HepG2 (cell line): ENCODE measurements around the gene PCGF5. TPM values are rescaled to one million over a fixed set of nuclear protein-coding genes. Genes with fewer than 3 reads are reported as not detected.

ENCODE experiments used
- BCL6 ChIP-seq: IDR thresholded peaks from 2 replicates; pipeline ENCODE4 v1.6.1; 2016; ENCODE audit warnings: missing genetic modification reagents, missing compliant biosample characterization
- CCAR2 ChIP-seq: fragments of 200-400 bp; formaldehyde crosslinking; optimal IDR thresholded peaks from 2 replicates; pipeline ENCODE3; 2018; ENCODE audit warnings: low read depth, mild to moderate bottlenecking, low read length, moderate library complexity
- DBP ChIP-seq: sonication (generic); formaldehyde crosslinking; IDR thresholded peaks from 2 replicates; pipeline ENCODE4 v1.4.0; 2020; ENCODE audit warnings: missing genetic modification reagents; ENCODE audit errors: not compliant biosample characterization
- DRAP1 ChIP-seq: IDR thresholded peaks from 2 replicates; pipeline ENCODE4 v1.6.1; 2016; ENCODE audit warnings: missing genetic modification reagents, missing compliant biosample characterization
- ERF ChIP-seq: IDR thresholded peaks from 2 replicates; pipeline ENCODE4 v1.6.1; 2018; ENCODE audit warnings: missing biosample characterization, missing genetic modification reagents
- FIP1L1 ChIP-seq: fragments of 200-400 bp; formaldehyde crosslinking; IDR thresholded peaks from 2 replicates; pipeline ENCODE4 v1.6.1; 2018; ENCODE audit warnings: low read depth, mild to moderate bottlenecking, low read length, moderate library complexity, borderline replicate concordance; ENCODE audit not compliant: insufficient read depth
- HIVEP1 ChIP-seq: sonication (generic); formaldehyde crosslinking; IDR thresholded peaks from 2 replicates; pipeline ENCODE4 v1.4.0; 2020; ENCODE audit warnings: mild to moderate bottlenecking, missing genetic modification reagents
- MXD3 ChIP-seq: IDR thresholded peaks from 2 replicates; pipeline ENCODE4 v1.6.1; 2016; ENCODE audit warnings: mild to moderate bottlenecking, missing biosample characterization, missing genetic modification reagents
- NCOR1 ChIP-seq: fragments of 200-600 bp; sonication (generic); IDR thresholded peaks from 2 replicates; pipeline ENCODE4 v1.7.0; 2017; ENCODE audit warnings: antibody characterized with exemption, low read length, borderline replicate concordance
- PCBP1 ChIP-seq: fragments of 200-400 bp; formaldehyde crosslinking; IDR thresholded peaks from 2 replicates; pipeline ENCODE4 v1.6.1; 2017; ENCODE audit warnings: mild to moderate bottlenecking, low read depth, low read length, borderline replicate concordance
- PHF8 ChIP-seq: sonication (generic); formaldehyde crosslinking; IDR thresholded peaks from 2 replicates; pipeline ENCODE4 v1.5.0; 2020; ENCODE audit warnings: missing genetic modification reagents
- SNRNP70 ChIP-seq: fragments of 200-400 bp; formaldehyde crosslinking; IDR thresholded peaks from 2 replicates; pipeline ENCODE4 v1.6.1; 2017; ENCODE audit warnings: mild to moderate bottlenecking, low read depth, low read length, moderate library complexity
- TFAP4 ChIP-seq: sonication (generic); IDR thresholded peaks from 2 replicates; pipeline ENCODE4 v1.6.1; 2016; ENCODE audit warnings: low read depth, borderline replicate concordance
- TFDP2 ChIP-seq: sonication (generic); formaldehyde crosslinking; IDR thresholded peaks from 2 replicates; pipeline ENCODE4 v1.4.0; 2020; ENCODE audit warnings: missing genetic modification reagents
- ZFP36L1 ChIP-seq: sonication (generic); formaldehyde crosslinking; IDR thresholded peaks from 2 replicates; pipeline ENCODE4 v1.8.0; 2022; ENCODE audit warnings: mild to moderate bottlenecking, missing genetic modification reagents, moderate library complexity
- ZFP37 ChIP-seq: sonication (generic); formaldehyde crosslinking; IDR thresholded peaks from 2 replicates; pipeline ENCODE4 v1.4.0; 2020; ENCODE audit warnings: missing genetic modification reagents, borderline replicate concordance
- ZNF256 ChIP-seq: sonication (generic); formaldehyde crosslinking; conservative IDR thresholded peaks from 2 replicates; pipeline ENCODE4 v1.4.0; 2020; ENCODE audit warnings: missing genetic modification reagents
- ZNF263 ChIP-seq: sonication (generic); formaldehyde crosslinking; IDR thresholded peaks from 2 replicates; pipeline ENCODE4 v1.4.0; 2020; ENCODE audit warnings: missing genetic modification reagents
- ZNF292 ChIP-seq: sonication (generic); formaldehyde crosslinking; IDR thresholded peaks from 2 replicates; pipeline ENCODE4 v1.8.1; 2022; ENCODE audit warnings: mild to moderate bottlenecking, low read depth, missing genetic modification reagents, borderline replicate concordance
- ZNF382 ChIP-seq: sonication (generic); formaldehyde crosslinking; IDR thresholded peaks from 2 replicates; pipeline ENCODE4 v1.5.0; 2020; ENCODE audit warnings: missing genetic modification reagents, mild to moderate bottlenecking, borderline replicate concordance
- ZNF414 ChIP-seq: sonication (generic); formaldehyde crosslinking; IDR thresholded peaks from 2 replicates; pipeline ENCODE4 v1.5.0; 2020; ENCODE audit warnings: missing genetic modification reagents
- ZSCAN21 ChIP-seq: sonication (generic); formaldehyde crosslinking; IDR thresholded peaks from 2 replicates; pipeline ENCODE4 v1.8.0; 2022; ENCODE audit warnings: mild to moderate bottlenecking, missing genetic modification reagents, moderate library complexity, borderline replicate concordance
- ZSCAN22 ChIP-seq: sonication (generic); formaldehyde crosslinking; IDR thresholded peaks from 2 replicates; pipeline ENCODE4 v1.4.0; 2020; ENCODE audit warnings: mild to moderate bottlenecking, missing genetic modification reagents
- polyA plus RNA-seq, 8 experiments: library from polyadenylated mRNA; depleted of rRNA in 3 of 8; stranded (reverse) in 7 of 8; unstranded in 1 of 8; fragments of >200 nt; fragmentation: Illumina TruSeq in 4 of 8; extraction: Trizol in 4 of 8; gene quantifications; 2 replicates each; pipeline versions ENCODE4 v1.2.1 to v1.2.3, GENCODE V29; 2011 to 2016; ENCODE audit warnings: low read depth in 4 of 8, missing spikeins in 1 of 8, mixed read lengths in 1 of 8; ENCODE audit not compliant: insufficient read depth in 1 of 8
- total RNA-seq, 5 experiments: library from RNA; depleted of rRNA; stranded (reverse); fragments of >200 nt; fragmentation: Illumina TruSeq; extraction: Trizol; gene quantifications; 2 replicates each; pipeline ENCODE4 v1.2.3, GENCODE V29; 2016; ENCODE audit warnings: low read depth in 1 of 5
- TF ChIP-seq, protein P1 (sequence below): sonication (generic); formaldehyde crosslinking; IDR thresholded peaks from 2 replicates; pipeline ENCODE4 v1.8.0; 2022; ENCODE audit warnings: mild to moderate bottlenecking, missing genetic modification reagents, moderate library complexity

Gene PCGF5
- total and polyA plus RNA-seq, 2 of the 13 experiments (the other 11 are each of a cell fraction or from before 2014, with no cell fraction given): 61.3 to 138 TPM

DNA sequence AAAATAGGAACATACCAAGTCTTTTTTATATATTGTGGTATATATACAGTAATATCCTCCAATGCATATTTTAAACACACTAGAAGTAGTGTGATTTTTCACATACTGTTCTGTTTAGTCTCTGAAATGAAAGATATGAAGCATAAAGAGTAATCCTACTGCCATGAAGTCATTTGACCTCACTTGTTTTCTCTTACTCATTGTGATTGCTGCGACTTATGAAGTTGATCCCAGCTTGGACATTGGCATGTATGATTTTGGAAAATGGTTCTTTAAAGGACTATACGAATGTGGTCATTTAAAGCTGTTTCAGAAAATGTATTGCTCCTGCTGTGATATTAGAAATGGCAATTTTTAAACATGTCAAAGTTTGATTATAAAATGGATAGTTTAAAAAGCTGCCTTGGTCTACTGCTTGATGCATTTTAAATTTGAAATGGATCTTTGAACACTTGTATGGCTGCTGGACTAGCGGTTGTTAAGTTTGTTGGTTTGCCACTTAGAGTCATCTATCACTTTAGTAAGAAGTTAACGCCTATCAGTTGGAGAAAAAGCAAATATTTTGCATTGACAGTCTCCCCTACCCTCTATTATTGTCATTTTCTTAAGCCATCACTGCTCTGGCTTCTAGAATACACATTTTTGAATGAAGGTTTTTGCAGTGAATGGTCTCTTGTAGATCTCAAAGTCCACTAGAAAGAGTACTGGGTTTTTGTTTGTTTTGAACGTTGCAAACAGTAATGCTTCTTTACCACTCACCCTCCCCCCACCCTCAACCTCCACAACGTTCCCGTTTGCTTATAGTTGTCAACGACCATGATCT is 881 bp upstream of the PCGF5 start (continued):
- no peak for TF ChIP-seq FIP1L1
- TF ChIP-seq MXD3 (CRISPR knock-in tag): no peak
- no peak for TF ChIP-seq TFAP4
- TF ChIP-seq ZFP36L1 (CRISPR knock-in tag): peak; percentile 73; the same call in 1 of the 2 replicates
- TF ChIP-seq ZNF382 (CRISPR knock-in tag): no peak
- TF ChIP-seq ZNF414 (CRISPR knock-in tag): 0 out of 2 replicates have a peak, but pooled peaks have one; percentile 5
- TF ChIP-seq ZNF256 (CRISPR knock-in tag): no peak
- TF ChIP-seq ZSCAN22: no peak
- no peak for TF ChIP-seq HIVEP1 (CRISPR knock-in tag)
- no peak for TF ChIP-seq SNRNP70
- TF ChIP-seq ZFP37 (CRISPR knock-in tag): no peak
- no peak for TF ChIP-seq PCBP1
- no peak for TF ChIP-seq PHF8
- TF ChIP-seq ZNF292: no peak
- TF ChIP-seq, protein P1, sequence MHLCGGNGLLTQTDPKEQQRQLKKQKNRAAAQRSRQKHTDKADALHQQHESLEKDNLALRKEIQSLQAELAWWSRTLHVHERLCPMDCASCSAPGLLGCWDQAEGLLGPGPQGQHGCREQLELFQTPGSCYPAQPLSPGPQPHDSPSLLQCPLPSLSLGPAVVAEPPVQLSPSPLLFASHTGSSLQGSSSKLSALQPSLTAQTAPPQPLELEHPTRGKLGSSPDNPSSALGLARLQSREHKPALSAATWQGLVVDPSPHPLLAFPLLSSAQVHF (CRISPR knock-in tag): no peak
- TF ChIP-seq ZSCAN21 (CRISPR knock-in tag): no peak; the same call in 1 of the 2 replicates
- peak; percentile 20; the same call in 1 of the 2 replicates for TF ChIP-seq DRAP1 (CRISPR knock-in tag)
- TF ChIP-seq CCAR2: no peak
- peak; percentile 75; the same call in 1 of the 2 replicates for TF ChIP-seq ERF
- TF ChIP-seq BCL6 (CRISPR knock-in tag): 0 out of 2 replicates have a peak, but pooled peaks have one; percentile 60
- TF ChIP-seq NCOR1: no peak; the same call in 1 of the 2 replicates
- TF ChIP-seq ZNF263 (CRISPR knock-in tag): no peak
- TF ChIP-seq TFDP2 (CRISPR knock-in tag): no peak
- no peak for TF ChIP-seq DBP (CRISPR knock-in tag)
